Esophagus muscularis mucosa (tissue), 3 donors: ENCODE measurements around the gene DNM3.

Experiments
- CTCF ChIP-seq, 3 experiments: fragments of 200-600 bp in 2 of 3; fragments of 450-650 bp in 1 of 3; sonication (generic) in 2 of 3; IDR thresholded peaks; one replicate each; pipeline ENCODE4 v1.5.1; 2017 to 2019; ENCODE audit warnings: antibody characterized with exemption in 3 of 3, mild to moderate bottlenecking in 2 of 3, moderate library complexity in 1 of 3
- POLR2A ChIP-seq: fragments of 450-650 bp; IDR thresholded peaks from one replicate; pipeline ENCODE4 v1.6.1; 2017; ENCODE audit warnings: antibody characterized with exemption, moderate library complexity, mild to moderate bottlenecking, low read depth

GRCh38 chr1:172373864-172374263 is 532.6 kb downstream of the DNM3 start:
- TF ChIP-seq CTCF (IDR thresholded peaks at IDR 0.05), result no peak
- TF ChIP-seq POLR2A, result no peak
